Liver (tissue), 3 donors: ENCODE results near the gene FNTB.

Source experiments
- CTCF ChIP-seq: fragments of 150-350 bp; IDR thresholded peaks from 2 replicates; pipeline ENCODE4 v1.5.1; 2017; ENCODE audit warnings: improper control_type of control experiment, low read depth, low read length; ENCODE audit not compliant: missing input control
- GABPA ChIP-seq, 2 donors: IDR thresholded peaks in 1 of 2; conservative IDR thresholded peaks in 1 of 2; 2 replicates each; pipeline ENCODE4 v1.6.1; 2016; ENCODE audit warnings: antibody characterized with exemption in 2 of 2, mild to moderate bottlenecking in 1 of 2, moderate library complexity in 1 of 2
- JUND ChIP-seq, 2 donors: IDR thresholded peaks; 2 replicates each; pipeline ENCODE4 v1.6.1; 2016; ENCODE audit warnings: antibody characterized with exemption in 2 of 2
- donor health status: healthy.
- donor health status: healthy.

GRCh38 chr14:65100922-65101541 lies 114.3 kb downstream of the FNTB start:
- TF ChIP-seq CTCF = no peak
- no peak for TF ChIP-seq JUND (IDR thresholded peaks at IDR 0.05)
- no peak for TF ChIP-seq GABPA (IDR thresholded peaks at IDR 0.05 in 1 of 2, conservative IDR thresholded peaks at IDR 0.05 in 1 of 2)
